DND-41 (cell line): ENCODE measurements around the gene PPP1R14C.

Experiments used
- EZH2 ChIP-seq: IDR thresholded peaks from 3 replicates; pipeline ENCODE4 v1.6.1; 2012; ENCODE audit warnings: borderline replicate concordance, low read depth, mild to moderate bottlenecking, moderate library complexity, low read length, inconsistent platforms; ENCODE audit not compliant: severe bottlenecking
- TF ChIP-seq, protein P1 (sequence below): IDR thresholded peaks from 2 replicates; pipeline ENCODE4 v1.5.1; 2012; ENCODE audit warnings: borderline replicate concordance, low read length, moderate library complexity, mild to moderate bottlenecking; ENCODE audit not compliant: poor library complexity, severe bottlenecking; ENCODE audit errors: extremely low read depth

DNA sequence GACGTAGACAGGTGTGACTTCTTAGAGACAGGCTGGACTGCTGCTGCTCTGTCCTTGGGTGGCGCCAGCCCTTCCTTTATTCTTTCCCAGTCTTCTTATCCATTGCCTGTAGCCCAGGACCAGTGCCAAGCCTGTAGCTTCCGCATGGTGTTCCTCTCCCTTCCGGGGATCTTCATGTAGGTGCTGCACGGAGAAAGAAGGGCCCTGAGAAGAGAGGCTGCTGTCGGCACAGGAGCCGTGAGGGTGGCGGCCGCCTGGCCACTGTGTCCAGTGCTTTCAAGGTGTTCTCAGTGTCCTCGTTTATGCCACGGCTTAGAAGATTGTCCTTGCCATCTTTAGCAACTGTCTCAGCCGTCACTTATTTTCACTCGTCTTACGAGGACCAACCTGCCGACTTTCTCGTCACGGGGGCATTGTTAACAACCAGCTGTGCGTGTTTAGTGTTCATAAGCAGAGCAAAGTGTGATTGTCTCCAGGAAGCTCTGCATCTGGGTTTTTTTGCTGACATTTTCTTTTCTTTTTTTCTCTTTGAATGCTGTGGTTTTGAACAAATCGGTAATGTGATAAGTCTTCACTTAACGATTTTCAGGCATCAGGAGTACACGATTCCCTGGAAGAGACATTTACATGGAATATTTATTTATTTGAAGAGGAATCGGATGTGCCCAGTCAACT lies 61.2 kb downstream of the PPP1R14C start:
- TF ChIP-seq, protein P1, sequence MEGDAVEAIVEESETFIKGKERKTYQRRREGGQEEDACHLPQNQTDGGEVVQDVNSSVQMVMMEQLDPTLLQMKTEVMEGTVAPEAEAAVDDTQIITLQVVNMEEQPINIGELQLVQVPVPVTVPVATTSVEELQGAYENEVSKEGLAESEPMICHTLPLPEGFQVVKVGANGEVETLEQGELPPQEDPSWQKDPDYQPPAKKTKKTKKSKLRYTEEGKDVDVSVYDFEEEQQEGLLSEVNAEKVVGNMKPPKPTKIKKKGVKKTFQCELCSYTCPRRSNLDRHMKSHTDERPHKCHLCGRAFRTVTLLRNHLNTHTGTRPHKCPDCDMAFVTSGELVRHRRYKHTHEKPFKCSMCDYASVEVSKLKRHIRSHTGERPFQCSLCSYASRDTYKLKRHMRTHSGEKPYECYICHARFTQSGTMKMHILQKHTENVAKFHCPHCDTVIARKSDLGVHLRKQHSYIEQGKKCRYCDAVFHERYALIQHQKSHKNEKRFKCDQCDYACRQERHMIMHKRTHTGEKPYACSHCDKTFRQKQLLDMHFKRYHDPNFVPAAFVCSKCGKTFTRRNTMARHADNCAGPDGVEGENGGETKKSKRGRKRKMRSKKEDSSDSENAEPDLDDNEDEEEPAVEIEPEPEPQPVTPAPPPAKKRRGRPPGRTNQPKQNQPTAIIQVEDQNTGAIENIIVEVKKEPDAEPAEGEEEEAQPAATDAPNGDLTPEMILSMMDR, result no peak
- TF ChIP-seq EZH2, result no peak
